ENCODE data around the gene UAP1L1.

The UAP1L1 gene

GRCh38 chr9:137103206-137103999 lies 26.1 kb downstream of the UAP1L1 start:
- no peak for DNase-seq

GRCh38 chr9:137105814-137106661 lies 28.7 kb downstream of the UAP1L1 start:
- DNase-seq = no peak

GRCh38 chr9:137106662-137107250 lies 29.4 kb downstream of the UAP1L1 start:
- no peak for DNase-seq

GRCh38 chr9:137107312-137107921 lies 30.1 kb downstream of the UAP1L1 start:
- no peak for DNase-seq

GRCh38 chr9:137107982-137108381 lies 30.7 kb downstream of the UAP1L1 start:
- no peak for DNase-seq

- no peak for DNase-seq
These were observed 31.4 kb downstream of the UAP1L1 start for GRCh38 chr9:137108608-137109249.

- DNase-seq = no peak
These were observed 32.2 kb downstream of the UAP1L1 start for GRCh38 chr9:137109250-137110146.

GRCh38 chr9:137110147-137110910 lies 33.0 kb downstream of the UAP1L1 start:
- no peak for DNase-seq

- DNase-seq = no peak
These were observed 33.8 kb downstream of the UAP1L1 start for GRCh38 chr9:137110911-137111787.

- no peak for DNase-seq
These were observed 34.7 kb downstream of the UAP1L1 start for GRCh38 chr9:137111788-137112563.

- no peak for DNase-seq
These were observed 35.5 kb downstream of the UAP1L1 start for GRCh38 chr9:137112564-137113384.

GRCh38 chr9:137113385-137114159 lies 36.3 kb downstream of the UAP1L1 start:
- DNase-seq = no peak

GRCh38 chr9:137114220-137114612 lies 36.9 kb downstream of the UAP1L1 start:
- DNase-seq = no peak

GRCh38 chr9:137114613-137115393 lies 37.5 kb downstream of the UAP1L1 start, which contains the start of gene DPP7:
TSS of gene DPP7 (minus strand) at chr9:137114733. CDS start at chr9:137114713, 20 bp downstream.
- DNase-seq = no peak

GRCh38 chr9:137115394-137116026 lies 38.2 kb downstream of the UAP1L1 start:
- no peak for DNase-seq

- DNase-seq = no peak
These were observed 38.8 kb downstream of the UAP1L1 start for GRCh38 chr9:137116027-137116507.

Measured in DMS153 (cell line).